ENCODE results near the gene RANBP17. TPM values are rescaled to one million over a fixed set of nuclear protein-coding genes. Genes with fewer than 3 reads are reported as not detected.
"Not testable (repeated sequence)": the region's sequence is repeated elsewhere in the genome, so short reads cannot be mapped to it uniquely, and the experiment has no call there.

The RANBP17 gene
- total RNA-seq, 1 donor from 2014 or later, result not detected

GRCh38 chr5:170885809-170886208 is 24.0 kb downstream of the RANBP17 start:
- Mint-ChIP-seq H3K4me3 (no peak overlapping the region), H3K27ac (no peak overlapping the region), H3K9me3 (no peaks in the 10 kb centered on the region), H3K4me1 (no peaks in the 10 kb centered on the region), H3K27me3 (no peaks in the 10 kb centered on the region), H3K36me3 (ENCODE audit: low read depth) (no peaks in the 10 kb centered on the region)
- intact Hi-C loops (cut with micrococcal nuclease), result no loop called here
- DNase-seq, result no peak

- H3K27me3 Mint-ChIP-seq, result no peaks in the 10 kb centered on the region
- no peak for DNase-seq
Observed at GRCh38 chr5:170886210-170886894, 24.5 kb downstream of the RANBP17 start.

GRCh38 chr5:170892196-170892595 is 30.4 kb downstream of the RANBP17 start:
- H3K27ac Mint-ChIP-seq, result no peak overlapping the region
- no peak for DNase-seq
- intact Hi-C loops (cut with micrococcal nuclease), result no loop called here
- H3K4me1 Mint-ChIP-seq, result no peaks in the 10 kb centered on the region
- H3K4me3 Mint-ChIP-seq, result no peak overlapping the region
- no peaks in the 10 kb centered on the region for H3K36me3 Mint-ChIP-seq (ENCODE audit: low read depth)
- no peaks in the 10 kb centered on the region for H3K9me3 Mint-ChIP-seq
- H3K27me3 Mint-ChIP-seq, result no peaks in the 10 kb centered on the region

More at GRCh38 chr5:170886210-170886894, 24.5 kb downstream of the RANBP17 start:
- H3K36me3 Mint-ChIP-seq (ENCODE audit: low read depth), result no peaks in the 10 kb centered on the region
- intact Hi-C loops (cut with micrococcal nuclease), result no loop called here
- no peak overlapping the region for H3K4me3 Mint-ChIP-seq
- no peaks in the 10 kb centered on the region for H3K4me1 Mint-ChIP-seq
- no peak overlapping the region for H3K27ac Mint-ChIP-seq
- no peaks in the 10 kb centered on the region for H3K9me3 Mint-ChIP-seq

- H3K4me3 Mint-ChIP-seq, result no peak overlapping the region
- intact Hi-C loops (cut with micrococcal nuclease), result no loop called here
- H3K27ac Mint-ChIP-seq, result no peak overlapping the region
- DNase-seq, result no peak
- no peaks in the 10 kb centered on the region for H3K4me1 Mint-ChIP-seq
- H3K36me3 Mint-ChIP-seq (ENCODE audit: low read depth), result no peaks in the 10 kb centered on the region
- no peaks in the 10 kb centered on the region for H3K27me3 Mint-ChIP-seq
- no peaks in the 10 kb centered on the region for H3K9me3 Mint-ChIP-seq
Observed at GRCh38 chr5:170894665-170895064, 32.8 kb downstream of the RANBP17 start.

- no peak for DNase-seq
- no peak overlapping the region for H3K27ac Mint-ChIP-seq
- H3K9me3 Mint-ChIP-seq, result peaks cover 8% of the 10 kb centered on the region
- intact Hi-C loops (cut with micrococcal nuclease), result no loop called here
- H3K4me1 Mint-ChIP-seq, result no peaks in the 10 kb centered on the region
- no peak overlapping the region for H3K4me3 Mint-ChIP-seq
- H3K36me3 Mint-ChIP-seq (ENCODE audit: low read depth), result no peaks in the 10 kb centered on the region
- H3K27me3 Mint-ChIP-seq, result no peaks in the 10 kb centered on the region
Observed at GRCh38 chr5:170896779-170897178, 35.0 kb downstream of the RANBP17 start.

GRCh38 chr5:170903075-170903474 is 41.3 kb downstream of the RANBP17 start:
- H3K4me1 Mint-ChIP-seq, result no peaks in the 10 kb centered on the region
- H3K9me3 Mint-ChIP-seq, result peaks cover 8% of the 10 kb centered on the region
- H3K36me3 Mint-ChIP-seq (ENCODE audit: low read depth), result no peaks in the 10 kb centered on the region
- no peaks in the 10 kb centered on the region for H3K27me3 Mint-ChIP-seq
- H3K4me3 Mint-ChIP-seq, result no peak overlapping the region
- no peak for DNase-seq
- intact Hi-C loops (cut with micrococcal nuclease), result no loop called here
- H3K27ac Mint-ChIP-seq, result no peak overlapping the region

GRCh38 chr5:170907758-170908157 is 45.9 kb downstream of the RANBP17 start:
- DNase-seq, result no peak
- H3K4me1 Mint-ChIP-seq, result no peaks in the 10 kb centered on the region
- intact Hi-C loops (cut with micrococcal nuclease), result no loop called here

GRCh38 chr5:170913573-170913972 is 51.8 kb downstream of the RANBP17 start:
- H3K27ac Mint-ChIP-seq, result no peak overlapping the region
- H3K27me3 Mint-ChIP-seq, result no peaks in the 10 kb centered on the region
- no peaks in the 10 kb centered on the region for H3K9me3 Mint-ChIP-seq
- intact Hi-C loops (cut with micrococcal nuclease), result no loop called here
- no peak for DNase-seq
- no peak overlapping the region for H3K4me3 Mint-ChIP-seq
- no peaks in the 10 kb centered on the region for H3K4me1 Mint-ChIP-seq
- H3K36me3 Mint-ChIP-seq (ENCODE audit: low read depth), result no peaks in the 10 kb centered on the region

More at GRCh38 chr5:170907758-170908157, 45.9 kb downstream of the RANBP17 start:
- H3K4me3 Mint-ChIP-seq, result no peak overlapping the region
- H3K9me3 Mint-ChIP-seq, result no peaks in the 10 kb centered on the region
- H3K27me3 Mint-ChIP-seq, result no peaks in the 10 kb centered on the region
- H3K36me3 Mint-ChIP-seq (ENCODE audit: low read depth), result no peaks in the 10 kb centered on the region
- no peak overlapping the region for H3K27ac Mint-ChIP-seq

- Mint-ChIP-seq H3K4me1 (no peaks in the 10 kb centered on the region), H3K27me3 (peaks cover 2% of the 10 kb centered on the region)
- intact Hi-C loops (cut with micrococcal nuclease), result no loop called here
Observed at GRCh38 chr5:170917113-170917512, 55.3 kb downstream of the RANBP17 start.

GRCh38 chr5:170920196-170920595 is 58.4 kb downstream of the RANBP17 start:
- H3K27ac Mint-ChIP-seq, result no peak overlapping the region
- H3K9me3 Mint-ChIP-seq, result no peaks in the 10 kb centered on the region
- H3K4me1 Mint-ChIP-seq, result no peaks in the 10 kb centered on the region
- H3K27me3 Mint-ChIP-seq, result peaks cover 2% of the 10 kb centered on the region
- no peak for DNase-seq
- intact Hi-C loops (cut with micrococcal nuclease), result no loop called here
- no peak overlapping the region for H3K4me3 Mint-ChIP-seq
- H3K36me3 Mint-ChIP-seq (ENCODE audit: low read depth), result no peaks in the 10 kb centered on the region

More at GRCh38 chr5:170917113-170917512, 55.3 kb downstream of the RANBP17 start:
- Mint-ChIP-seq H3K27ac (no peak overlapping the region), H3K9me3 (no peaks in the 10 kb centered on the region), H3K4me3 (no peak overlapping the region), H3K36me3 (ENCODE audit: low read depth) (no peaks in the 10 kb centered on the region)
- no peak for DNase-seq

GRCh38 chr5:170922331-170922730 is 60.5 kb downstream of the RANBP17 start:
- H3K4me3 Mint-ChIP-seq; H3K4me1 Mint-ChIP-seq; DNase-seq; H3K27me3 Mint-ChIP-seq; H3K9me3 Mint-ChIP-seq; H3K27ac Mint-ChIP-seq; H3K36me3 Mint-ChIP-seq (ENCODE audit: low read depth); intact Hi-C loops (cut with micrococcal nuclease): not testable (repeated sequence)

- Mint-ChIP-seq H3K4me3 (no peak overlapping the region), H3K36me3 (ENCODE audit: low read depth) (no peaks in the 10 kb centered on the region), H3K27me3 (peaks cover 2% of the 10 kb centered on the region), H3K4me1 (no peaks in the 10 kb centered on the region), H3K9me3 (no peaks in the 10 kb centered on the region), H3K27ac (no peak overlapping the region)
- DNase-seq, result no peak
- intact Hi-C loops (cut with micrococcal nuclease), result no loop called here
Observed at GRCh38 chr5:170923910-170924620, 62.2 kb downstream of the RANBP17 start.

GRCh38 chr5:170935534-170936218 is 73.9 kb downstream of the RANBP17 start:
- H3K4me1 Mint-ChIP-seq; H3K36me3 Mint-ChIP-seq (ENCODE audit: low read depth); H3K9me3 Mint-ChIP-seq; intact Hi-C loops (cut with micrococcal nuclease); H3K27me3 Mint-ChIP-seq; H3K27ac Mint-ChIP-seq; H3K4me3 Mint-ChIP-seq; DNase-seq: not testable (repeated sequence)

GRCh38 chr5:170937072-170937471 is 75.3 kb downstream of the RANBP17 start:
- H3K9me3 Mint-ChIP-seq, result no peaks in the 10 kb centered on the region
- no peaks in the 10 kb centered on the region for H3K4me1 Mint-ChIP-seq
- H3K27ac Mint-ChIP-seq, result no peak overlapping the region
- no peak for DNase-seq
- H3K36me3 Mint-ChIP-seq (ENCODE audit: low read depth), result no peaks in the 10 kb centered on the region
- no peaks in the 10 kb centered on the region for H3K27me3 Mint-ChIP-seq
- intact Hi-C loops (cut with micrococcal nuclease), result no loop called here
- H3K4me3 Mint-ChIP-seq, result no peak overlapping the region

All from activated CD4-positive, alpha-beta T cell treated with anti-CD3 and anti-CD28 coated beads, Interleukin-2, amount 10 ng/mL, durations not matched to agents 24 days and 14 days (primary cell).